Suprapubic skin (tissue), 3 donors: ENCODE measurements around the gene DBF4.

Source experiments
- CTCF ChIP-seq, 2 donors: fragments of 200-600 bp in 1 of 2; fragments of 450-650 bp in 1 of 2; sonication (generic) in 1 of 2; IDR thresholded peaks; one replicate each; pipeline ENCODE4 v1.5.1; 2016 to 2019; ENCODE audit warnings: antibody characterized with exemption in 2 of 2, mild to moderate bottlenecking in 1 of 2, moderate library complexity in 1 of 2
- EP300 ChIP-seq: sonication (generic); formaldehyde crosslinking; IDR thresholded peaks from one replicate; pipeline ENCODE4 v1.6.1; 2017; ENCODE audit warnings: antibody characterized with exemption
- POLR2A ChIP-seq, 2 donors: fragments of 450-650 bp; IDR thresholded peaks; one replicate each; pipeline ENCODE4 v1.6.1; 2017; ENCODE audit warnings: antibody characterized with exemption in 2 of 2, mild to moderate bottlenecking in 2 of 2, moderate library complexity in 2 of 2

GRCh38 chr7:87878208-87878735 lies 2.0 kb downstream of the DBF4 start:
- TF ChIP-seq CTCF (IDR thresholded peaks at IDR 0.05) (no peak), EP300 (no peak), POLR2A (IDR thresholded peaks at IDR 0.05) (no peak)
